K562 (cell line): Measurements from ENCODE around the gene TUBGCP5. TPM values are rescaled to one million over a fixed set of nuclear protein-coding genes. Genes with fewer than 3 reads are reported as not detected.

ENCODE experiments used
- ATAC-seq: fragments of 200-7000 bp; cut with Tn5 transposase; 3 replicates; pipeline ENCODE4 v1.9.1; 2020; ENCODE audit warnings: moderate library complexity
- BruUV-seq: library from RNA; stranded (reverse); fragments of 400-500 nt; replicated peaks from 2 replicates; lab custom pipeline; 2021; lab: Mats Ljungman, UMichigan
- CTCF ChIA-PET: fragments of 300-600 bp; formaldehyde crosslinking; extraction: SDS; loops from one replicate; lab custom pipeline; 2021; ENCODE audit warnings: low intra/inter-chr PET ratio; lab: Yijun Ruan, JAX
- POLR2A ChIA-PET: fragments of 300-600, 350-650 bp; sonication (Branson Sonifier 250); formaldehyde crosslinking; extraction: SDS; loops from one replicate; lab custom pipeline; 2021; ENCODE audit warnings: antibody characterized with exemption, inconsistent platforms; lab: Yijun Ruan, JAX
- DNase-seq, 4 experiments: peaks; one replicate each; pipeline versions ENCODE4 v3.0.0 to v3.0.0-alpha.2; 2011 to 2018; ENCODE audit warnings: low spot score in 3 of 4, mixed read lengths in 3 of 4; ENCODE audit errors: extremely low read depth in 1 of 4
- FAIRE-seq: peaks from 2 replicates; lab custom pipeline; 2011; peaks lifted over from hg19 to GRCh38; lab: Jason Lieb, UNC
- H2AFZ ChIP-seq: 2 replicates; pipeline ENCODE4 v1.6.0; 2011; ENCODE audit warnings: low read depth, low read length, control low read depth, inconsistent platforms
- H3K27ac ChIP-seq: fragments of 200-600 bp; 3 replicates; pipeline ENCODE4 v1.8.0; 2011; ENCODE audit warnings: low read depth, mild to moderate bottlenecking, control low read depth, inconsistent platforms, low read length, moderate library complexity, mixed read lengths; ENCODE audit errors: extremely low read depth
- H3K27me3 ChIP-seq, 2 experiments: fragments of 300-600 bp in 1 of 2; 2 replicates in 1 of 2; 3 replicates in 1 of 2; pipeline versions ENCODE4 v1.6.0 to v1.8.0; 2011; ENCODE audit warnings: inconsistent platforms in 2 of 2, low read length in 2 of 2, mild to moderate bottlenecking in 1 of 2, mixed read lengths in 1 of 2, moderate library complexity in 1 of 2; ENCODE audit not compliant: control insufficient read depth in 2 of 2, insufficient read depth in 2 of 2
- H3K36me3 ChIP-seq: fragments of 300-600 bp; 3 replicates; pipeline ENCODE4 v1.8.0; 2011; ENCODE audit warnings: mild to moderate bottlenecking, low read length, inconsistent platforms; ENCODE audit not compliant: control insufficient read depth, insufficient read depth
- H3K4me1 ChIP-seq, 2 experiments: fragments of 200-600 bp in 1 of 2; replicated peaks in 1 of 2; 2 replicates in 1 of 2; 3 replicates in 1 of 2; pipeline versions ENCODE4 v1.5.1 to v1.8.0; 2011; ENCODE audit warnings: inconsistent platforms in 2 of 2, low read length in 2 of 2, mild to moderate bottlenecking in 1 of 2, mixed read lengths in 1 of 2, moderate library complexity in 1 of 2; ENCODE audit not compliant: control insufficient read depth in 2 of 2, insufficient read depth in 2 of 2
- H3K4me2 ChIP-seq: 2 replicates; pipeline ENCODE4 v1.6.1; 2011; ENCODE audit warnings: low read length, control low read depth, inconsistent platforms, mixed read lengths; ENCODE audit not compliant: insufficient read depth
- H3K4me3 ChIP-seq: fragments of 200-600 bp; sonication (generic), shearing (Covaris generic); 2 replicates; pipeline ENCODE4 v1.5.1; 2016; ENCODE audit warnings: control low read depth, inconsistent platforms
- H3K79me2 ChIP-seq: fragments of 200-600 bp; 3 replicates; pipeline ENCODE4 v1.8.0; 2011; ENCODE audit warnings: low read length, inconsistent platforms; ENCODE audit not compliant: control insufficient read depth, insufficient read depth
- H3K9ac ChIP-seq, 2 experiments: 2 replicates each; pipeline versions ENCODE4 v1.6.0 to v1.6.1; 2011; ENCODE audit warnings: low read depth in 2 of 2, low read length in 2 of 2, control low read depth in 1 of 2, inconsistent platforms in 1 of 2, mild to moderate bottlenecking in 1 of 2, mixed read lengths in 1 of 2; ENCODE audit not compliant: insufficient read depth in 1 of 2
- H3K9me1 ChIP-seq: one replicate; pipeline ENCODE4 v1.6.0; 2011; ENCODE audit warnings: inconsistent platforms, mild to moderate bottlenecking, low read length, moderate library complexity; ENCODE audit not compliant: control insufficient read depth, insufficient read depth
- H3K9me3 ChIP-seq: replicated peaks from 2 replicates; pipeline ENCODE4 v1.5.1; 2011; ENCODE audit warnings: low read depth, low read length, inconsistent platforms; ENCODE audit not compliant: control insufficient read depth, insufficient read depth
- H4K20me1 ChIP-seq: replicated peaks from 2 replicates; pipeline ENCODE4 v1.6.1; 2011; ENCODE audit warnings: low read length, inconsistent platforms, mixed read lengths; ENCODE audit not compliant: control insufficient read depth, insufficient read depth
- HNRNPLL ChIP-seq: fragments of 200-400 bp; formaldehyde crosslinking; IDR thresholded peaks from 2 replicates; pipeline ENCODE4 v1.6.1; 2017; ENCODE audit warnings: low read length, low read depth, mild to moderate bottlenecking; ENCODE audit not compliant: poor library complexity, severe bottlenecking
- KLF10 ChIP-seq: fragments of 250-450 bp; sonication (Bioruptor Pico); IDR thresholded peaks from 2 replicates; pipeline ENCODE4 v1.6.1; 2021; ENCODE audit warnings: matching md5 sums
- MTA3 ChIP-seq: fragments of 450-650 bp; formaldehyde crosslinking; IDR thresholded peaks from 2 replicates; pipeline ENCODE4 v1.6.1; 2017; ENCODE audit warnings: mild to moderate bottlenecking, borderline replicate concordance
- ZBTB17 ChIP-seq: fragments of 450-650 bp; formaldehyde crosslinking; IDR thresholded peaks from 2 replicates; pipeline ENCODE4 v1.4.0; 2020; ENCODE audit warnings: mild to moderate bottlenecking
- ZBTB7A ChIP-seq: IDR thresholded peaks from 2 replicates; pipeline ENCODE4 v1.6.1; 2011; ENCODE audit warnings: low read depth, mild to moderate bottlenecking, low read length, moderate library complexity, borderline replicate concordance; ENCODE audit not compliant: control insufficient read depth
- ZNF583 ChIP-seq: fragments of 250-450 bp; sonication (Bioruptor Pico); IDR thresholded peaks from 2 replicates; pipeline ENCODE4 v1.4.0; 2020
- WGBS: fragments of 100-300 bp; shearing (Covaris generic); methylation state at CpG from one replicate; pipeline ENCODE4 v1.1.6; 2016; ENCODE audit warnings: low coverage, mixed read lengths; ENCODE audit not compliant: insufficient coverage; ENCODE audit errors: missing lambda C conversion rate; 5-methylcytosine and 5-hydroxymethylcytosine counted together
- in situ Hi-C: fragments of 300-500 bp; cut with MboI; formaldehyde crosslinking; loops from 4 replicates; pipeline ENCODE4 v1.15.0; 2018; ENCODE audit warnings: inconsistent platforms, mixed read lengths
- intact Hi-C: fragments of 100-400 bp; cut with micrococcal nuclease; formaldehyde crosslinking; loops from 2 replicates; pipeline ENCODE4 v1.14.2; 2022
- polyA plus RNA-seq, 8 experiments: library from polyadenylated mRNA; depleted of rRNA in 4 of 8; stranded (reverse) in 5 of 8; unstranded in 3 of 8; fragments of >200 nt; fragmentation: Nextera tagmentation in 2 of 8; fragmentation: Illumina TruSeq in 1 of 8; extraction: Ambion mirVana in 2 of 8; extraction: Trizol in 1 of 8; gene quantifications; 2 replicates each; pipeline versions ENCODE4 v1.2.1 to v1.2.3, GENCODE V29; 2011 to 2014; ENCODE audit warnings: inconsistent platforms in 1 of 8, missing spikeins in 1 of 8
- total RNA-seq, 7 experiments: library from RNA; depleted of rRNA in 6 of 7; stranded (reverse); fragments of >200 nt in 6 of 7; fragmentation: Illumina TruSeq in 2 of 7; extraction: Trizol in 2 of 7; gene quantifications; 2 replicates each; pipeline versions ENCODE4 v1.2.1 to v1.2.3, GENCODE V29; 2011 to 2021; ENCODE audit warnings: low replicate concordance in 1 of 7
- TF ChIP-seq, protein P1 (sequence below): conservative IDR thresholded peaks from 2 replicates; pipeline ENCODE4 v1.6.1; 2011; ENCODE audit warnings: low read depth, mild to moderate bottlenecking, low read length; ENCODE audit not compliant: control insufficient read depth
- TF ChIP-seq, protein P2 (sequence below), 2 experiments: fragments of 450-650 bp in 1 of 2; sonication (generic) in 1 of 2; formaldehyde crosslinking in 1 of 2; IDR thresholded peaks; 2 replicates each; pipeline versions ENCODE4 v1.7.1 to v1.9.0; 2016 to 2022; ENCODE audit warnings: inconsistent platforms in 1 of 2, mild to moderate bottlenecking in 1 of 2, missing genetic modification reagents in 1 of 2

The TUBGCP5 gene
- total and polyA plus RNA-seq, 9 of the 15 experiments (the other 6 are each of a cell fraction or from before 2014, with no cell fraction given), result 5.8 to 33.9 (median 23.2) TPM

DNA sequence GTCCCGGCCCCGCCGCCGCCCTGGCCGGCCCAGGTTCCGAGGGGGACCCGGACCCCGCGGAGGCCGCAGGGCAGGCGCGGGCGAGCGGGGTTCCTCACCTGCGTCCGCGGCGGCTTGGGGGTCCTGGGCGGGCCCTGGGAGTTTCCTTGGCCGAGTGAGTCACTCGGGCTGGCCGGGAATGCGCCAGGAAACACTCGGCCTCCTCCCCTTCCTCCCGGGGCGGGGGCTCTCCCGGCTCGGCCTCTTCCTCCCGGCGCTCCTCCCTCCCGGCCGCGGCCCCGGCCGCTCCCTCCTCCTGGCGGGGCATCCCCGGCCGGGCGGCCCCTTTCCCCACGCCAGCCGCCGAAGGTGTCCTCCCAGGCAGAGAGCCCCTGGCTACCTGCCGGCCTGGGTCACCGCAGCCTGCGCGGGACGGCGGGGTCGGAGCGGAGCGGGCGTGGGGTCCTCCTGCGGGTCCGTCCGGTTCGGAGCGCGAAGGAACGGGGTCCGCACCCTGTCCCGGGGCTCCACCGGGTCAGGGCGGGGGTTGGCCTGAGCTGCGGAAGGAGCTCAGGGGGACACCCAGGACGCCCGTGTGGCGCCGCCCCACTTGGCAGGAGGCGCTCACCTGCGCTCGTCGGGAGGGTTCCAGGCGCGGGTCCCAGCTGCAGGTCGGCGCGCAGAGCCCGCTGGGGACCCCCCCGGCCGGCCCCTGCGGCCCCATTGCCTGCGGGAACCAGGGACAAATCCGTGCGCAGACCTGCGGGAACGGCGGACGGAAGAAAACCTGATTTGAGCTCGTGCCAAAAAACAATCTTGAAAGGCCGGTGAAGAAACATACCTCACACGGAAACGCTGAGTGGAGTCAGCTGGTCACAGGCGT lies 58.9 kb downstream of the TUBGCP5 start, which contains the start of gene CYFIP1:
TSS of gene CYFIP1 (minus strand) at position 180 of the 862 bp plus-strand sequence. CDS start 33,083 bp downstream, outside the sequence.
- peak within 1 kb of the TSS; percentile 94 for H2AFZ ChIP-seq
- H3K27ac ChIP-seq, result peak within 1 kb of the TSS; percentile 27; the same call in 1 of the 3 replicates
- peak; percentile 63; the same call in 1 of the 2 replicates for TF ChIP-seq ZBTB7A
- TF ChIP-seq ZBTB17 (CRISPR knock-in tag), result no peak
- peak; percentile 41 for TF ChIP-seq HNRNPLL
- TF ChIP-seq, protein P1, sequence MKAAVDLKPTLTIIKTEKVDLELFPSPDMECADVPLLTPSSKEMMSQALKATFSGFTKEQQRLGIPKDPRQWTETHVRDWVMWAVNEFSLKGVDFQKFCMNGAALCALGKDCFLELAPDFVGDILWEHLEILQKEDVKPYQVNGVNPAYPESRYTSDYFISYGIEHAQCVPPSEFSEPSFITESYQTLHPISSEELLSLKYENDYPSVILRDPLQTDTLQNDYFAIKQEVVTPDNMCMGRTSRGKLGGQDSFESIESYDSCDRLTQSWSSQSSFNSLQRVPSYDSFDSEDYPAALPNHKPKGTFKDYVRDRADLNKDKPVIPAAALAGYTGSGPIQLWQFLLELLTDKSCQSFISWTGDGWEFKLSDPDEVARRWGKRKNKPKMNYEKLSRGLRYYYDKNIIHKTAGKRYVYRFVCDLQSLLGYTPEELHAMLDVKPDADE, result 0 out of 2 replicates have a peak, but pooled peaks have one; percentile 6
- no peak for TF ChIP-seq KLF10 (CRISPR knock-in tag)
- no peak for TF ChIP-seq ZNF583 (CRISPR knock-in tag)
- TF ChIP-seq, protein P2, sequence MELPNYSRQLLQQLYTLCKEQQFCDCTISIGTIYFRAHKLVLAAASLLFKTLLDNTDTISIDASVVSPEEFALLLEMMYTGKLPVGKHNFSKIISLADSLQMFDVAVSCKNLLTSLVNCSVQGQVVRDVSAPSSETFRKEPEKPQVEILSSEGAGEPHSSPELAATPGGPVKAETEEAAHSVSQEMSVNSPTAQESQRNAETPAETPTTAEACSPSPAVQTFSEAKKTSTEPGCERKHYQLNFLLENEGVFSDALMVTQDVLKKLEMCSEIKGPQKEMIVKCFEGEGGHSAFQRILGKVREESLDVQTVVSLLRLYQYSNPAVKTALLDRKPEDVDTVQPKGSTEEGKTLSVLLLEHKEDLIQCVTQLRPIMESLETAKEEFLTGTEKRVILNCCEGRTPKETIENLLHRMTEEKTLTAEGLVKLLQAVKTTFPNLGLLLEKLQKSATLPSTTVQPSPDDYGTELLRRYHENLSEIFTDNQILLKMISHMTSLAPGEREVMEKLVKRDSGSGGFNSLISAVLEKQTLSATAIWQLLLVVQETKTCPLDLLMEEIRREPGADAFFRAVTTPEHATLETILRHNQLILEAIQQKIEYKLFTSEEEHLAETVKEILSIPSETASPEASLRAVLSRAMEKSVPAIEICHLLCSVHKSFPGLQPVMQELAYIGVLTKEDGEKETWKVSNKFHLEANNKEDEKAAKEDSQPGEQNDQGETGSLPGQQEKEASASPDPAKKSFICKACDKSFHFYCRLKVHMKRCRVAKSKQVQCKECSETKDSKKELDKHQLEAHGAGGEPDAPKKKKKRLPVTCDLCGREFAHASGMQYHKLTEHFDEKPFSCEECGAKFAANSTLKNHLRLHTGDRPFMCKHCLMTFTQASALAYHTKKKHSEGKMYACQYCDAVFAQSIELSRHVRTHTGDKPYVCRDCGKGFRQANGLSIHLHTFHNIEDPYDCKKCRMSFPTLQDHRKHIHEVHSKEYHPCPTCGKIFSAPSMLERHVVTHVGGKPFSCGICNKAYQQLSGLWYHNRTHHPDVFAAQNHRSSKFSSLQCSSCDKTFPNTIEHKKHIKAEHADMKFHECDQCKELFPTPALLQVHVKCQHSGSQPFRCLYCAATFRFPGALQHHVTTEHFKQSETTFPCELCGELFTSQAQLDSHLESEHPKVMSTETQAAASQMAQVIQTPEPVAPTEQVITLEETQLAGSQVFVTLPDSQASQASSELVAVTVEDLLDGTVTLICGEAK (IDR thresholded peaks at IDR 0.05), result peak; percentile 51
- TF ChIP-seq, protein P2 (CRISPR knock-in tag; IDR thresholded peaks at IDR 0.05), result no peak
- TF ChIP-seq MTA3, result peak; percentile 23; the same call in 1 of the 2 replicates

More for the DNA sequence above, 58.9 kb downstream of the TUBGCP5 start, which contains the start of gene CYFIP1:
- BruUV-seq, result no TSS peak
- Histone ChIP-seq H3K27me3 (no peaks in the 10 kb centered on the region), H3K9ac (peak within 1 kb of the TSS; percentile 64 to 90), H3K4me2 (peak within 1 kb of the TSS; percentile 98), H3K36me3 (no peaks in the 10 kb centered on the region), H3K4me1 (peaks cover 9 to 33% of the 10 kb centered on the region in 2 experiments; a peak in 4 of 5 replicates), H3K9me3 (no peaks in the 10 kb centered on the region), H3K79me2 (peaks cover 30% of the 10 kb centered on the region), H4K20me1 (peaks cover 6% of the 10 kb centered on the region; the same call in 1 of the 2 replicates), H3K4me3 (peak within 1 kb of the TSS; percentile 79), H3K9me1 (peaks cover 4% of the 10 kb centered on the region)
- WGBS, result 1% methylated on average over 31 of the region's 93 CpGs
- POLR2A ChIA-PET, result interaction anchor here (0.6 kb wide), 1 partner anchor 38 kb away, joined by 5 read pairs; no protein-coding TSS in a partner anchor
- CTCF ChIA-PET, result no interaction called here
- peak; percentile 78 to 94 (median 90) for DNase-seq
- in situ Hi-C loops (no loop called here), intact Hi-C loops (no loop called here)
- no peak for FAIRE-seq
- ATAC-seq, result peak; percentile 80
